ENCODE measurements around the gene KLK4.

Gene KLK4

GRCh38 chr19:50933640-50934039, 22.4 kb upstream of the KLK4 start:
- peaks cover 16% of the 10 kb centered on the region for H3K27me3 ChIP-seq (ENCODE audit: control insufficient read depth, insufficient read depth, low read length, poor library complexity, severe bottlenecking)
- WGBS, 2 experiments = 94 to 95% methylated on average over 8 of the region's 8 CpGs
- no peak overlapping the region for H3K4me3 ChIP-seq (ENCODE audit: insufficient read depth, low read depth, low read length)
- no peaks in the 10 kb centered on the region for H3K36me3 ChIP-seq (ENCODE audit: control insufficient read depth, insufficient read depth, low read length)
- no peaks in the 10 kb centered on the region for H3K9me3 ChIP-seq (ENCODE audit: control insufficient read depth, low read length)
- no peaks in the 10 kb centered on the region for H3K4me1 ChIP-seq (ENCODE audit: control insufficient read depth, insufficient read depth, low read length)
- no peak overlapping the region for H3K27ac ChIP-seq (ENCODE audit: insufficient read depth, low read depth, low read length, poor library complexity, severe bottlenecking)

GRCh38 chr19:50932690-50933083, 21.5 kb upstream of the KLK4 start:
- H3K4me3 ChIP-seq (ENCODE audit: insufficient read depth, low read depth, low read length) = no peak overlapping the region
- peaks cover 16% of the 10 kb centered on the region for H3K27me3 ChIP-seq (ENCODE audit: control insufficient read depth, insufficient read depth, low read length, poor library complexity, severe bottlenecking)
- no peak overlapping the region for H3K27ac ChIP-seq (ENCODE audit: insufficient read depth, low read depth, low read length, poor library complexity, severe bottlenecking)
- H3K4me1 ChIP-seq (ENCODE audit: control insufficient read depth, insufficient read depth, low read length) = no peaks in the 10 kb centered on the region
- no peaks in the 10 kb centered on the region for H3K36me3 ChIP-seq (ENCODE audit: control insufficient read depth, insufficient read depth, low read length)
- 72 to 74% methylated on average over 4 of the region's 4 CpGs for WGBS, 2 experiments
- no peaks in the 10 kb centered on the region for H3K9me3 ChIP-seq (ENCODE audit: control insufficient read depth, low read length)

GRCh38 chr19:50932018-50932689, 21.0 kb upstream of the KLK4 start:
- H3K27me3 ChIP-seq (ENCODE audit: control insufficient read depth, insufficient read depth, low read length, poor library complexity, severe bottlenecking) = peaks cover 16% of the 10 kb centered on the region
- H3K4me3 ChIP-seq (ENCODE audit: insufficient read depth, low read depth, low read length) = no peak overlapping the region
- no peaks in the 10 kb centered on the region for H3K36me3 ChIP-seq (ENCODE audit: control insufficient read depth, insufficient read depth, low read length)
- H3K27ac ChIP-seq (ENCODE audit: insufficient read depth, low read depth, low read length, poor library complexity, severe bottlenecking) = no peak overlapping the region
- 89 to 91% methylated on average over 11 of the region's 11 CpGs for WGBS, 2 experiments
- no peaks in the 10 kb centered on the region for H3K9me3 ChIP-seq (ENCODE audit: control insufficient read depth, low read length)
- no peaks in the 10 kb centered on the region for H3K4me1 ChIP-seq (ENCODE audit: control insufficient read depth, insufficient read depth, low read length)

- H3K27ac ChIP-seq (ENCODE audit: insufficient read depth, low read depth, low read length, poor library complexity, severe bottlenecking) = no peak overlapping the region
- peaks cover 16% of the 10 kb centered on the region for H3K27me3 ChIP-seq (ENCODE audit: control insufficient read depth, insufficient read depth, low read length, poor library complexity, severe bottlenecking)
- no peak overlapping the region for H3K4me3 ChIP-seq (ENCODE audit: insufficient read depth, low read depth, low read length)
- H3K9me3 ChIP-seq (ENCODE audit: control insufficient read depth, low read length) = no peaks in the 10 kb centered on the region
- H3K4me1 ChIP-seq (ENCODE audit: control insufficient read depth, insufficient read depth, low read length) = no peaks in the 10 kb centered on the region
- no peaks in the 10 kb centered on the region for H3K36me3 ChIP-seq (ENCODE audit: control insufficient read depth, insufficient read depth, low read length)
Measured at GRCh38 chr19:50931023-50931422, 19.8 kb upstream of the KLK4 start.

DNA sequence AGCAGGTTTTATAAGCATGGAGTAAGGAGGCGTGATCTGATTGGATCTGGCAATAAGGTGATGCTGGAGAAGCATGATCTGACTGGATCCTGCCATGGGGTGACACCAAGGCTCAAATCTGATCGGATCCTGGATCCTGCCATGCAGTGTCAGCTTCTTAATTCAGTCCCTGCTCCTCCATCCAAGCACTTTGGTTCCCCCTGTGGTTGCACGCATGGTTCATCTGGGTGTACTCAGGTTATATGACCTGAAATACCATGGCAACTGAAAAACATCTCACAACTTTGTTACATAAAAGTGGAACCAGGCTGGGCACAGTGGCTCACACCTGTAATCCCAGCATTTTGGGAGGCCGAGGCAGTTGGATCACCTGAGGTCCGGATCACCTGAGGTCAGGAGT, 17.6 kb upstream of the KLK4 start:
- H3K4me1 ChIP-seq (ENCODE audit: control insufficient read depth, insufficient read depth, low read length) = no peaks in the 10 kb centered on the region
- H3K27ac ChIP-seq (ENCODE audit: insufficient read depth, low read depth, low read length, poor library complexity, severe bottlenecking) = no peak overlapping the region
- peaks cover 16% of the 10 kb centered on the region for H3K27me3 ChIP-seq (ENCODE audit: control insufficient read depth, insufficient read depth, low read length, poor library complexity, severe bottlenecking)
- H3K9me3 ChIP-seq (ENCODE audit: control insufficient read depth, low read length) = no peaks in the 10 kb centered on the region
- no peak overlapping the region for H3K4me3 ChIP-seq (ENCODE audit: insufficient read depth, low read depth, low read length)
- H3K36me3 ChIP-seq (ENCODE audit: control insufficient read depth, insufficient read depth, low read length) = no peaks in the 10 kb centered on the region
- WGBS, 2 experiments = 89 to 91% methylated on average over 5 of the region's 5 CpGs

DNA sequence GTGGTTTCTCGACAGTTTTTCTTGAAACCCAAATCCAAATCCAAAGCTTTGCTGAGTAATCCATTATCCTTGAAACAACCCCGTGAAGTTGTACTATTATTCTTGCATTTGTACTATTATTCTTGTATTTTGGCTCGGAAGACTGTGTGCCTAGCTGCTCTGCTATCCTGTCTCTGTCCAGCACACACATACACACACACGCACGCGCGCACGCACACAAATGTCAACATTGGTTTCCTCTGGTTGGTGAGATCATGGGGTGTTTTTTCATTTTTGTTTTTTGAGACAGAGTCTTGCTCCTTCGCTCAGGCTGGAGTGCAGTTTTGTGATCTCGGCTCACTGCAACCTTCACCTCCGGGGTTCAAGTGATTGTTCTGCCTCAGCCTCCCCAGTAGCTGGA, 14.9 kb upstream of the KLK4 start:
- peaks cover 27% of the 10 kb centered on the region for H3K27me3 ChIP-seq (ENCODE audit: control insufficient read depth, insufficient read depth, low read length, poor library complexity, severe bottlenecking)
- no peaks in the 10 kb centered on the region for H3K36me3 ChIP-seq (ENCODE audit: control insufficient read depth, insufficient read depth, low read length)
- H3K4me3 ChIP-seq (ENCODE audit: insufficient read depth, low read depth, low read length) = no peak overlapping the region
- H3K9me3 ChIP-seq (ENCODE audit: control insufficient read depth, low read length) = no peaks in the 10 kb centered on the region
- WGBS, 2 experiments = 96 to 97% methylated on average over 9 to 11 of the region's 11 CpGs
- H3K27ac ChIP-seq (ENCODE audit: insufficient read depth, low read depth, low read length, poor library complexity, severe bottlenecking) = no peak overlapping the region
- H3K4me1 ChIP-seq (ENCODE audit: control insufficient read depth, insufficient read depth, low read length) = no peaks in the 10 kb centered on the region

GRCh38 chr19:50925734-50926133, 14.5 kb upstream of the KLK4 start:
- H3K9me3 ChIP-seq (ENCODE audit: control insufficient read depth, low read length) = no peaks in the 10 kb centered on the region
- no peak overlapping the region for H3K4me3 ChIP-seq (ENCODE audit: insufficient read depth, low read depth, low read length)
- H3K27me3 ChIP-seq (ENCODE audit: control insufficient read depth, insufficient read depth, low read length, poor library complexity, severe bottlenecking) = peaks cover 25% of the 10 kb centered on the region
- no peak overlapping the region for H3K27ac ChIP-seq (ENCODE audit: insufficient read depth, low read depth, low read length, poor library complexity, severe bottlenecking)
- no peaks in the 10 kb centered on the region for H3K4me1 ChIP-seq (ENCODE audit: control insufficient read depth, insufficient read depth, low read length)
- WGBS, 2 experiments = 92 to 98% methylated on average over 2 of the region's 2 CpGs
- H3K36me3 ChIP-seq (ENCODE audit: control insufficient read depth, insufficient read depth, low read length) = no peaks in the 10 kb centered on the region

- no peaks in the 10 kb centered on the region for H3K9me3 ChIP-seq (ENCODE audit: control insufficient read depth, low read length)
- no peaks in the 10 kb centered on the region for H3K36me3 ChIP-seq (ENCODE audit: control insufficient read depth, insufficient read depth, low read length)
- no peaks in the 10 kb centered on the region for H3K4me1 ChIP-seq (ENCODE audit: control insufficient read depth, insufficient read depth, low read length)
- WGBS, 2 experiments = 83 to 84% methylated on average over 6 of the region's 6 CpGs
- H3K27me3 ChIP-seq (ENCODE audit: control insufficient read depth, insufficient read depth, low read length, poor library complexity, severe bottlenecking) = peaks cover 28% of the 10 kb centered on the region
- no peak overlapping the region for H3K4me3 ChIP-seq (ENCODE audit: insufficient read depth, low read depth, low read length)
- H3K27ac ChIP-seq (ENCODE audit: insufficient read depth, low read depth, low read length, poor library complexity, severe bottlenecking) = no peak overlapping the region
Measured at GRCh38 chr19:50924586-50924985, 13.4 kb upstream of the KLK4 start.

- Histone ChIP-seq H3K4me1 (ENCODE audit: control insufficient read depth, insufficient read depth, low read length) (no peaks in the 10 kb centered on the region), H3K36me3 (ENCODE audit: control insufficient read depth, insufficient read depth, low read length) (no peaks in the 10 kb centered on the region), H3K4me3 (ENCODE audit: insufficient read depth, low read depth, low read length) (no peak overlapping the region), H3K9me3 (ENCODE audit: control insufficient read depth, low read length) (no peaks in the 10 kb centered on the region), H3K27ac (ENCODE audit: insufficient read depth, low read depth, low read length, poor library complexity, severe bottlenecking) (no peak overlapping the region), H3K27me3 (ENCODE audit: control insufficient read depth, insufficient read depth, low read length, poor library complexity, severe bottlenecking) (peaks cover 34% of the 10 kb centered on the region)
- WGBS, 2 experiments = 34 to 38% methylated on average over 21 of the region's 21 CpGs
Measured at GRCh38 chr19:50922317-50922853, 11.2 kb upstream of the KLK4 start.

GRCh38 chr19:50921426-50922316, 10.5 kb upstream of the KLK4 start:
- Histone ChIP-seq H3K27ac (ENCODE audit: insufficient read depth, low read depth, low read length, poor library complexity, severe bottlenecking) (no peak overlapping the region), H3K27me3 (ENCODE audit: control insufficient read depth, insufficient read depth, low read length, poor library complexity, severe bottlenecking) (peaks cover 36% of the 10 kb centered on the region), H3K36me3 (ENCODE audit: control insufficient read depth, insufficient read depth, low read length) (no peaks in the 10 kb centered on the region), H3K9me3 (ENCODE audit: control insufficient read depth, low read length) (no peaks in the 10 kb centered on the region), H3K4me1 (ENCODE audit: control insufficient read depth, insufficient read depth, low read length) (no peaks in the 10 kb centered on the region), H3K4me3 (ENCODE audit: insufficient read depth, low read depth, low read length) (no peak overlapping the region)
- WGBS, 2 experiments = 36 to 37% methylated on average over 12 of the region's 12 CpGs

Measured in ectodermal cell (in vitro differentiated cells).